T-helper 9 cell (primary cell): ENCODE measurements around the gene AXIN1.
"Not testable (repeated sequence)": the region's sequence is repeated elsewhere in the genome, so short reads cannot be mapped to it uniquely, and the experiment has no call there.

Source experiments
- DNase-seq: peaks from one replicate; pipeline ENCODE4 v3.0.0-alpha.2; 2020

AXIN1 gene

DNA sequence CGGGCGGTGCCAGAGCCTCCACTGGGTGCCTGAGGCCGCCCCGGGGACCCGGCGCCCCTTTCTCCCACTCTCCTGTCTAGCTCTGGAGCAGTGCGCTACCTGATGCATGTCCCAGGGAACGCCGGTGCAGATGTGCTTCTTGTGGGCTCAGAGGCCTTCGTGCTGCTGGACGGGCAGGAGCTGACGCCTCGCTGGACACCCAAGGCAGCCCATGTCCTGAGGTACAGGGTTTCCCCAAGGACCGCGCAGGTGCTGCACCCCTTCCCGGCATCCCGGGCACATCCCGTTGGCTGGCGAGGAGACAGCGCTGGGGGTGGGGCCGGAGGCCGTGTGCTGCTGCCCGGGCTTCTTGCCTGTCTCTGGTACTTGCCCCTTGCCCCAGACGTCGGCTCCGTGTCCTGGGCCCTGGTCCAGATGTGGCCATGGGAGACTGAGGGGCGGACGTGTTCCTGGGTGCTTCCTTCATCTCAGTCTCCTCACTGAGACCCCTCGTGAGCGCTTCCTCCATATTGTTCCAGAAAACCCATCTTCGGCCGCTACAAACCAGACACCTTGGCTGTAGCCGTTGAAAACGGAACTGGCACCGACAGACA, 89.2 kb downstream of the AXIN1 start:
- no peak for DNase-seq

DNA sequence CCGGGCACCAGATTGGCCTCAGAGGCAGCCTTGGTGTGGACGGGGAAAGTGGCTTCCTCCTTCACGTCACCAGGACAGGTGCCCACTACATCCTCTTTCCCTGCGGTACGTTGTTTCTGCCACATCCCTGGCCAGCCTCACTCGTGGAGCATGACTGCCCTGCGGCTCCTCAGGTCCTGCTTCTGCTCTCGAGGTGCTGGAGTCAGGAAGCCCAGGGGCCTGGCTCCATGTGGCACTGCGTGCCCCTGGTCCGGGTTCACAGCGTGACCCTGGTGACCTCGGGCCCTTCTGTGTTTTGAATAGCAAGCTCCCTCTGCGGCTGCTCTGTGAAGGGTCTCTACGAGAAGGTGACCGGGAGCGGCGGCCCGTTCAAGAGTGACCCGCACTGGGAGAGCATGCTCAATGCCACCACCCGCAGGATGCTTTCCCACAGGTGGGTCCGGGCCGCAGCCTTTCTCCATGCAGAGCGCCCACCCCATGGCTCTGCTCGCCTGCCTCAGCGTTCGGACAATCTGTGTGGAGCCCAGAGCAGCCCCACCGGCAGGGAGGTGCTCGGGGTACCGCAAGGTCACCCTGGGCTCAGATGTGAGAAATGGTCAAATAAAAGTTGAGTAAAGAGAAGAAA, 90.3 kb downstream of the AXIN1 start:
- no peak for DNase-seq

DNA sequence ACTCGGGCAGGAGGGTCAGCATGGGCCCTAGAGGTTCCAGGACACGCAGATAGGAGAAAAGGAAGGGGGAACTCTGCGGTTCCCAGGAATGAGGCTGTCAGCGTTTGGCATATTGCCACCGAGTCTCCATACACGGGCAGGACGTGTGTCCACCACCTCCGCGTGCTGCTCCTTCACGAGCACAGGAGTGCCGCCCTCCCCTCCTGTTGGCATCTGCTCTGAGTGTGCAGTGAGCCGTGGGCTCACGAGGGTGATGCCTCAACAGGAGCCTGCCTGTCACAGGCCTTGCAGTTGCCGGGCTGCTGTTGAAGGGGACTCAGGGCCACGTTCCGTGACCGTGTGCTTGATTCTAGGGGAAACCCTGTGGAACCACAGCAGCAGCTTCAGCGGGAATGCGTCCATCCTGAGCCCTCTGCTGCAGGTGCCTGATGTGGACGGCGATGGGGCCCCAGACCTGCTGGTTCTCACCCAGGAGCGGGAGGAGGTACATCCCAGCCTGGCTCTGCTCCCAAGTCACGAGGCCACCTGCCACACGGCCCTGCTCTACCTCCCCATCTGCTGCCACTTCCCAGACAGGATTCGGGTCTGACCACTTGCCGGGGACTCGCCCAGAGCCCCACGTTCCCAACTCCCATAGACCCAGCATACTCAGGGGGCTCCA, 91.4 kb downstream of the AXIN1 start:
- no peak for DNase-seq

GRCh38 chr16:260326-260725, 92.2 kb downstream of the AXIN1 start:
- DNase-seq: no peak

DNA sequence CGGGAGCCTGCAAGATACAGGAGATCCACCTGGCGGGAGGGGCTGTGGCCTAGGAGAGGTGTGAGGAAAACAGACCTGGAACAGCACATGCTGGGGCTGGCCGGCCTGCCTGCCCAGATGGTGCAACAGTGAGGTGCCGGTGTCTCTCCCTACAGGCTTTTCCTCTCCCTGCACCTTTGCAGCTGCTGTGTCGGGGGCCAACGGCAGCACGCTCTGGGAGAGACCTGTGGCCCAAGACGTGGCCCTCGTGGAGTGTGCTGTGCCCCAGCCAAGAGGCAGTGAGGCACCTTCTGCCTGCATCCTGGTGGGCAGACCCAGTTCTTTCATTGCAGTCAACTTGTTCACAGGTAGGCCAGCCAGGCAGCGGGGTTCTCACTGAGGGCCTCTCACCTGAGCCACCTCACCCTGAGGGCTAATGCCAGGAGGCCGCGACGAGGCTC, 92.7 kb downstream of the AXIN1 start:
- DNase-seq: no peak

GRCh38 chr16:259226-259625, 93.3 kb downstream of the AXIN1 start:
- DNase-seq: no peak

DNA sequence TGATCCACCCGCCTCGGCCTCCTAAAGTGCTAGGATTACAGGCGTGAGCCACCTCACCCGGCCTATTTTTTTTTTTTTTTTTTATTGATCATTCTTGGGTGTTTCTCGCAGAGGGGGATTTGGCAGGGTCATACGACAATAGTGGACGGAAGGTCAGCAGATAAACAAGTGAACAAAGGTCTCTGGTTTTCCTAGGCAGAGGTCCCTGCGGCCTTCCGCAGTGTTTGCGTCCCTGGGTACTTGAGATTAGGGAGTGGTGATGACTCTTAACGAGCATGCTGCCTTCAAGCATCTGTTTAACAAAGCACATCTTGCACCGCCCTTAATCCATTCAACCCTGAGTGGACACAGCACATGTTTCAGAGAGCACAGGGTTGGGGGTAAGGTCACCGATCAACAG, 94.4 kb downstream of the AXIN1 start:
- not testable (repeated sequence) for DNase-seq

DNA sequence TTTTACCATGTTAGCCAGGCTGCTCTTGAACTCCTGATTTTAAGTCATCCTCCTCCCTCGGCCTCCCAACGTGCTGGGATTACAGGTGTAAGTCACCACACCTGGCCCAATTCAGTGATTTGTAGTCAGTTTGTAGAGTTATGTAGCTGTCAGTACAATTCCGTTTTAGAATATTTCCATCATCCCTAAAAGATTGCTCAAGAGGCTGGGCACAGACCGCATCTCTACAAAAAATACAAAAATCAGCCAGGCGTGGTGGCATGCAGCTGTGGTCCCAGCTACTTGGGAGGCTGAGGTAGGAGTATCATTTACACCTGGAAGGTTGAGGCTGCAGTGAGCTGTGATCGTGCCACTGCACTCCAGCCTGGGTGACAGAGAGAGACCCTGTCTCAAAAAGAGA, 97.3 kb downstream of the AXIN1 start:
- no peak for DNase-seq

GRCh38 chr16:254461-254860, 98.1 kb downstream of the AXIN1 start:
- no peak for DNase-seq

GRCh38 chr16:253833-254232, 98.7 kb downstream of the AXIN1 start:
- DNase-seq: no peak

DNA sequence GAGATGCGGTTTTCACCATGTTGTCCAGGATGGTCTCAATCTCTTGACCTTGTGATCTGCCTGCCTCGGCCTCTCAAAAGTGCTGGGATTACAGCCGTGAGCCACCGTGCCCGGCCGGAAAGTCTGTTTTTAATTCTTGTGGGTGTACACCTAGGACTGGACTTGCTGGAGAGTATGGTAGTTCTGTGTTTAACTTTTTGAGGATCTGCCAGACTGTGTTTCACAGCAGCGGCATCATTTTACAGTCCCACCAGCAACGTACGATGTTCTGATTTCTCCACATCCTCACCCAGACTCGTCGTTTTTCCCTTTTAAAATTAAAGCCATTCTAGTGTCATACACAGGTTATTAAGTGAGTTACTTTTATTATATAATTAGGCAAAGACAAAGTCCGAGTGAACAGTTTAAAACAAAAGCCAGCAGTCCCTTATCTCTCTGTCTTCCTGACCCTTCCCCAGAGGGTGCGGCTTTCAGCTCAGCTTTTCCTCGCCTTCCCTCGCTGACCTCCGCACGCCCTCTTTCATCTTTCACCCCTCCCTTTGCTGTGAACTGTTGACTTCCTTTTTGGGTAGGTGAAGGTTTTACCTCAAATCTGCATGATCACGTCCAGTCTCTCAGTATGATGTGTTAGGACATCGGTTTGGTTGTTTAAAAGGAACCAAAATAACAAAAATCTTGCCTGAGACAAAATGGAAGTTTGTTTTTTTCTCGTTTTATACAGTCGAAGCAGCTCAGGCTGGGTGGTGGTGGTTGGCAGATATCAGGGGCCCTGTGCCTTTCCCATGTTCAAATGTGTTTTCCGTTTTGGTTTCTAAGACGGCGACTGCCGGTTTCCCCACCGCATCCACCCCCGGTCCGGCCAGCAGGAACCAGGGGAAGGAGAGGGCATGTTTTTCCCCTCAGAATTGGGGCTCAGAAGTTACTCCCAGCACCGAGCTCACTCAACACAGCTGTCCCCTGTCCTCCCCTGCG, 99.9 kb downstream of the AXIN1 start:
- no peak for DNase-seq

- DNase-seq: no peak
Observed at GRCh38 chr16:249431-249830, 103.1 kb downstream of the AXIN1 start.

DNA sequence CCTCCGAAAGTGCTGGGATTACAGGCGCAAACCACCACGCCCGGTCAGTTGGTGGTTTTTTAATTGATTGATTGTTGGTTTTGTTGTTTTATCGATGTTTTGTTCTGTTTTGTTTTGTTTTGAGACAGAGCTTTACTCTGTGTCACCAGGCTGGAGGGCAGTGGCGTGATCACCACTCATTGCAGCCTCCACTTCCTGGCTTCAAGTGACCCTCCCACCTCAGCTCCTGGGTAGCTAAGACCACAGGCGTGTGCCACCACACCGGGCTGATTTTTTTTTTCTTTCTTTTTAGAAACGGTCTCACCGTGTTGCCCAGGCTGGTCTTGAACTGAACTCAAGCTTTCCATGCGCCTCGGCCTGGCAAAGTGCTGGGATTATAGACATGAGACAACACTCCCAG, 105.5 kb downstream of the AXIN1 start:
- DNase-seq: no peak

GRCh38 chr16:245105-245504, 107.4 kb downstream of the AXIN1 start:
- DNase-seq: no peak

GRCh38 chr16:243348-243747, 109.2 kb downstream of the AXIN1 start:
- no peak for DNase-seq

DNA sequence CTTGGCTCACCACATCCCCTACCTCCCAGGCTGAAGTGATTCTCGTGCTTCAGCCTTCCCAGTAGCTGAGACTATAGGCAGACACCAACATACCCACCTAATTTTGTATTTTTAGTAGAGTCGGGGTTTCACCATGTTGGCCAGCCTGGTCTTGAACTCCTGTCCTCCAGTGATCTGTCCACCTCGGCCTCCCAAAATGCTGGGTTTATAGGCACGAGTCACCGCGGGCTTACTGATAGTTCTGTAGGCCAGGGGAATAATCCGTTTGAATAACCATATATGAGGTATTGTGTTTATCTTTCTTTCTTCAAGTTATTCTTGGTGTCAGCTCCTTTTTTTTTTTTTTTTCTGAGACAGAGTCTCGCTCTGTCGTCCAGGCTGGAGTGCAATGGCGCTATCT, 110.2 kb downstream of the AXIN1 start:
- no peak for DNase-seq

- no peak for DNase-seq
Observed at GRCh38 chr16:240559-240958, 112.0 kb downstream of the AXIN1 start.

DNA sequence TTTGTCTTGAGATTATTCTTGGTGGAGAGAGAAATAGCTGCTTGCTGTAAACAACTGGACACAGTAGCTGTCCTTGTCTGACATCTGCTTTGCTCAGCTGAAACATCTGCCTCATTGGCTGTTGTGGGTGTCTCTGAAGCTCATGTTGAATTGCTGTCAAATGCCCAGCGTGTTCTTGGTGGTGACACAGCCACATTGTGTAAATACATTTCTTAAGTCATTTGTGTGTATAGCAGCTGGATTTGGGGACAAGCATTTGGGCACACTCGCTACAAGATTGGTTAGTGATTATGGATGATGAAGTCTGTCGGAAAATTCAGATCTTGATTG, 112.6 kb downstream of the AXIN1 start:
- DNase-seq: no peak
